Ovary (tissue), 3 donors: ENCODE data around the gene ALOX5AP.

Source experiments
- EP300 ChIP-seq: sonication (generic); formaldehyde crosslinking; IDR thresholded peaks from one replicate; pipeline ENCODE4 v1.6.1; 2017; ENCODE audit warnings: antibody characterized with exemption
- TF ChIP-seq, protein P1 (sequence below), 3 donors: fragments of 450-650 bp in 2 of 3; fragments of 200-600 bp in 1 of 3; IDR thresholded peaks; one replicate each; pipeline versions ENCODE4 v1.5.1 to v1.8.0; 2016 to 2022; ENCODE audit warnings: antibody characterized with exemption in 3 of 3, mild to moderate bottlenecking in 1 of 3
- donor health status: DM: no; HTN: no; CAD: no.

- TF ChIP-seq, protein P1, sequence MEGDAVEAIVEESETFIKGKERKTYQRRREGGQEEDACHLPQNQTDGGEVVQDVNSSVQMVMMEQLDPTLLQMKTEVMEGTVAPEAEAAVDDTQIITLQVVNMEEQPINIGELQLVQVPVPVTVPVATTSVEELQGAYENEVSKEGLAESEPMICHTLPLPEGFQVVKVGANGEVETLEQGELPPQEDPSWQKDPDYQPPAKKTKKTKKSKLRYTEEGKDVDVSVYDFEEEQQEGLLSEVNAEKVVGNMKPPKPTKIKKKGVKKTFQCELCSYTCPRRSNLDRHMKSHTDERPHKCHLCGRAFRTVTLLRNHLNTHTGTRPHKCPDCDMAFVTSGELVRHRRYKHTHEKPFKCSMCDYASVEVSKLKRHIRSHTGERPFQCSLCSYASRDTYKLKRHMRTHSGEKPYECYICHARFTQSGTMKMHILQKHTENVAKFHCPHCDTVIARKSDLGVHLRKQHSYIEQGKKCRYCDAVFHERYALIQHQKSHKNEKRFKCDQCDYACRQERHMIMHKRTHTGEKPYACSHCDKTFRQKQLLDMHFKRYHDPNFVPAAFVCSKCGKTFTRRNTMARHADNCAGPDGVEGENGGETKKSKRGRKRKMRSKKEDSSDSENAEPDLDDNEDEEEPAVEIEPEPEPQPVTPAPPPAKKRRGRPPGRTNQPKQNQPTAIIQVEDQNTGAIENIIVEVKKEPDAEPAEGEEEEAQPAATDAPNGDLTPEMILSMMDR (IDR thresholded peaks at IDR 0.05), result no peak
- TF ChIP-seq EP300, result no peak
Observed at GRCh38 chr13:30687601-30688000, 47.7 kb upstream of the ALOX5AP start.
